IPS DF 19.7 (cell line): ENCODE results near the gene NCLN.
"Not testable (repeated sequence)": the region's sequence is repeated elsewhere in the genome, so short reads cannot be mapped to it uniquely, and the experiment has no call there.

Source experiments
- DNase-seq: peaks from one replicate; pipeline ENCODE4 v3.0.0-alpha.2; 2013; ENCODE audit warnings: low read depth, low spot score

Gene NCLN

DNA sequence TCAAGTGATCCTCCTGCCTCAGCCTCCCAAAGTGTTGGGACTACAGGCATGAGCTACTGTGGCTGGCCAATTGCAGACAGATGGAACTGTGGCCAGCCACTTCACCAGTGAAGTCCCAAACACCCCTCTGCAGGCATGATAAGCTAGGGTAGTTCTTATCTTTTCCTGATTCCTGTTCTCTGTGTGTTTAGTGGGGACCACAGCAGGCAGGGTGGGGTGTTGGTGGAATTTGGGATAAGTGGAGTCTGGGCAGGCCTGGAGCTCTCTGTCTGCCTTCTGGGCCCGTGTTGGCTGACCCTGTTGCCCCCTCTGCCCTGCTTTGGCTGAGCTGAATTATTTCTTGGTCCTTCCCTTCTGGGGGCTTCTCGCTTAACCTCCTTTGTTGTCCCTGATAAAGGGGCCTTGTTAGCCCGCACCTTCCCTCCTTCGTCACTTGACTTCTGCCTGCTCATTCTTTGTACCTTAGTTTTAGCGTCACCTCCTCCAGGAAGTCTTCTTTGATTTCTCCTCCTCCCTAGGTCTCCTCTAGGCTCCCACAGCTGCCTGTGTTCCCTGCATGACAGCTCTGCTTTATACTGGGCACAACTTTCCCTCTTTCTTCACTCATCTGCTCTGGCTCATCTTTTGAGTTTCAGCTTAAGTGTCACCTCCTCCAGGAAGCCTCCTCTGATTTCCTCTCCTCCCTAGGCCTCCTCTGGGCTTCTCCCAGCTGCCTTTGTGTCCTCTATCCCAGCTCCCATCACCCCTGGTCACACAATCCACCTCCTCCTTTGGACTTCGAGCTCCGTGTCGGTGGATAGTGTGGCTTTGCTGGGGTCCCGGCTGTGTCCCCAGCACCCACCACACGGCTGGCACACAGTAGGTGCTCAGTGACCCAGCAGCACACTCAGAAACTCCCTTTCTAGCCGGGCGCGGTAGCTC lies 1.7 kb upstream of the NCLN start:
- no peak for DNase-seq

DNA sequence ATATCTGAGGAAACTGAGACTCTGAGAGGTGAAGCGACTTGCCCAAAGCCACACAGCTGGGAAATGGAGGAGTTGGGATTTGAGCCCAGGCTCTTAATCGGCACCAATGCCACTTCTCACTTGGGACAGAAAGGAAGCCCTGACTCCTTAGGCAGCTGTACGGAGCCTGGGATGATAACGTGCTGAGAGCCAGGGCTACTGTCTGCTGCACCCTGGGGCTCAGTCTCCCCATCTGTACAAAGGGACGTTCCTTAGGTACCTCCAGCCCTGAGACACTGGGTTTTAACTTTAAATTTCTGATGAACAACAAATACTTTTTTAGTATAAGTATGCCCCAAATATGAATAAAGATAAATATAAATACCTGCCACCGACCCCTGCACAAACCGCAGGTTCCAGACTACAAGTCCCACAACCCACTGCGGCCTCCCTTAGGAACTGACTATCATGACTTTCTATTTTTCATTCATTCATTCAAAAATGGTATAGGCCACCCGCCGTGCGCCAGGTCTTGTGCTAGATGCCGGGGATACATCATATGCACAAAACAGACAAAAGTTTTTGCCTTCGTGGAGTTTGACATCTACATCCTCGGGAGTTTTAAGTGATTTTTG lies 776 bp upstream of the NCLN start:
- DNase-seq: peak; percentile 33

GRCh38 chr19:3186160-3186688 lies 494 bp downstream of the NCLN start:
- DNase-seq: no peak

GRCh38 chr19:3186891-3187661 lies 1.3 kb downstream of the NCLN start:
- no peak for DNase-seq

- no peak for DNase-seq
Observed at GRCh38 chr19:3187662-3188511, 2.2 kb downstream of the NCLN start.

DNA sequence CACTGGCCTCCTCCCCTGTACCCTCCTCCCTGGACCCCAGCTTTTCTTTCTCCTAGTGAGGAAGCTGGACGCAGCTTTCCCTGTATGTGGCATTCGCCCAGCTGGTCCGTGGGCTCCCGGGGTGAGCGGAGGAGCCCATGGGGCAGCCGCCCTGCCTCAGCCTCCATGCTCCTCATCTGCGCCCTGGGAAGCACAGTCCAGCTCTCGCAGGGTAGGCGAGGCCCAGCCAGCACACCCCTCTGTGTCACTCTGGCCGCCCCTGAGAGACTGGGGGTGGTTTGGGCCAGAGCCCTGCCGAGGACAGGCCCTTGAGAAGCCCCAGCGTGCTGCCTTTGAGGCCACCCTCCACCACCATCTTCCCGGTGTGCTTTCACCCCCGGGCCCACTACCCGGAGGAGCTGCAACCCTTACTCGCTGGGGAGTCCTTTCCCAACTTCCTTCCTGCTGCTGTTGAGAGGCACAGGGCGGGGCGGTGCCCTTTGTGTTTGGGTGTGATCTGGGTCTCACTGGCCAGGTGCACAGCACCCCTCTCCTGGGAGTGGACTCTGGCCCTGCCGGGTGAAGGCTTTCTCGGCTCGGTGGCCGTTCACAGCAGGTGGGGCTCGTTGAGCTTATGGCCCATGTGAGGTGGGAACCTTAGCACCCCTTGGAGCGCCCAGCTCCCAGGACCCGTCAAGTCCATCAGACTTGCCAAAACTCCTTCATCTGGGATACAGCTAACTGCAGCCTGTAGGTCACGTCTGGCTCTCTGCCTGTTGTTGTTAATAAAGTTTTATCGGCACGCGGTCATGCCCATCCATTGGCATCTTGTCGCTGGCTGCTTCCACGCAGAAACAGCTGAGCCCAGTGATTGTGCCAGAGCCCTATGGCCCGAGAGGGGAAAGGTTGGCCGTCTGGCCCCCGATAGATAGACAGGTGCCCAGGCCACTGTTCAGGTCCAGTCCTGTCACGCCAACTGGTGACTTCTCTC lies 3.2 kb downstream of the NCLN start:
- DNase-seq: no peak

DNA sequence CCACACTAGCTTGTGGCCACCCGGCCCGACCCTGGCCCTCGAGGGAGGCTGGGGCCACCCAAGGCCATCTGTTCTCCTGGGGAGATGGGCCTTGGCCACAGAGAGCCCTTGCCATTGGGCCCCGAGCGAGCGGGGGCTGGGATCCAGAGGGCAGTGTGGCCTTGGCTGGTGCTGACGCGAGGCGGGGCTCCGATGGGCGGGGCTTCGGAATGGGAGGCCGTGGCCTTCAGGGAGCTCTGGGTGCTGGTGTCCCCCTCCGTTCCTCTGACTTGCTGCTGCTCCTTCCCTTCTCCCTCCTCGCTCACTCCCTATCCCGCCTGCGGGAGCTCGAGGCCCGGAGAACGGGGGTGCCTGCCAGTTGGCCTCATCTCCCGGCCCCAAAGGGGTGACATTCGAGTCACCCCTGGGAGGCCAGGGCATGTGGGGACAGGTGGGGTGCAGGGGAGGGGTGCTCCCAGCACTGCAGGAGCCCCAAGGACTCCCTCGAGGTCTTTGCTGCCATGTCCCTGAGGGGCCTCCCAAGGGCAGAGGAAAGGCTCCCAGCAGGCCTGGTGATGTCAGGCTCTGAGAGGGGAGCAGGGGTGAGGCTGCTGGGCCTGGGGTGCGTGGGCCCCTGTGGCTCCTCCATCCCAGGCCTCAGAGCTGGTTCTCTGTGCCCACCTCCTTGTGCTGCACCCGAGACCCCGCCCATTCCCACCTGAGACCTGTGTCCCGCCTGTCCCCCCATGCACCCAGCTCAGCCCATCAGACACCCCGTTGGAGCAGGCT lies 4.2 kb downstream of the NCLN start:
- DNase-seq: no peak

DNA sequence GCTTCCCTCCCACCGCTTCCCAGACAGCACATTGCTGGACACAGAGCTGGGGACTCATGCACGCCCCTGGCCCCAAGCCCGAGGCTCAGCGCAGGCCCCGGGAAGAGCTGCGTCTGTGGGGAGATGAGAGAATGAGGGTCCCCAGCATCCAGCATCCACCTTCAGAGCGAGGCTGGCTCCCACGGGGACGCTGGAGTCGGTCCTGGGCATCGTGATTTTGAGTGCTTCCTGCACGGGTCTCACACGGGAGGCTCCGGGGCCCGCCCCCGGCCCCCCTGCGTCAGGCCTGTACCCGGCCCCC lies 4.7 kb downstream of the NCLN start:
- no peak for DNase-seq

GRCh38 chr19:3190921-3191805 lies 5.4 kb downstream of the NCLN start:
- no peak for DNase-seq

DNA sequence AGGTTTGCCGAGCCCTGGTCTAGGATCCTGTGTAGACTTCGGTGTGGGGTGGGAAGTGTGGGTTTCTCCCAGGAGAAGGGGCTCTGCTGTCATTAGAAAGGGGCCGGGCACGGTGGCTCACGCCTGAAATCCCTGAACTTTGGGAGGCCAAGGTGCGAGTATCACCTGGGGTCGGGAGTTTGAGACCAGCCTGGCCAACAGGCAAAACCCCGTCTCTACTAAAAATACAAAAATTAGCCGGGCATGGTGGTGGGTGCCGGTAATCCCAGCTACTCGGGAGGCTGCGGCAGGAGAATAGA lies 6.0 kb downstream of the NCLN start:
- DNase-seq: not testable (repeated sequence)

- DNase-seq: no peak
Observed at GRCh38 chr19:3192228-3192635, 6.5 kb downstream of the NCLN start.

DNA sequence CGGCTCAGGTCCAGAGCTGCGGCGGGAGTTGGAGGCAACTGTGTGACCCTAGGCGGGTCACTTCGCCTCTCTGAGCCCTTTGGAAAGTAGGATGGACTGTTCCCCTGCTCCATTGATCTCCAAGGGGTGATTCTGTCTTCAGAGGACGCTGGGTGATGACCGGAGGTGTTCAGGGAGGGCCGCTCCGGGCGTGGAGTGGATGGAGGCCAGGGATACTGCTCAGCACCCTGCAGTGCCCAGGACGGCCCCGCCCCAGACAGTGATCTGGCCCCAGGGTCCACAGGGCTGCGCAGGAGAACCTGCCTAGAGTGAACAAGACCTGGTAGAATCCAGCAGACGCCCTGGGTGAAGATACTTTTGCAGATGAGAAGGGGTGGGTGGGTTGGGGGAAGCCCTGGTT lies 7.0 kb downstream of the NCLN start:
- no peak for DNase-seq

- DNase-seq: no peak
Observed at GRCh38 chr19:3193256-3194105, 7.8 kb downstream of the NCLN start.

- DNase-seq: no peak
Observed at GRCh38 chr19:3194106-3195087, 8.7 kb downstream of the NCLN start.

GRCh38 chr19:3196064-3196932 lies 10.6 kb downstream of the NCLN start:
- no peak for DNase-seq

DNA sequence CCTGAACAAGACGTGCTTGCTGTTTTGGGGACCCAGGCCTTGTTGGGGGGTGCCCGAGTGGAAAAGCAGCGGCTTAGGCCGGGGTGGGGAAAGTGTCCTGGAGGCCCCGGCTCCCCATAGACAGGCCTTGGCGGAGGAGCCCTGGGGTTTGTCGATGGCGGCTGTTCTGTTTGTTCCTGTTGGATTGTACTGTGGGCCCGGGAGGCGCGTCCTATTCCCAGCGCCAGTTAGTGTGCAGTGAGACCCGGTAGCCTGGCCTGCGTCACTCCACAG lies 11.1 kb downstream of the NCLN start:
- DNase-seq: no peak
